ENCODE data around the gene STK32C.

STK32C gene

DNA sequence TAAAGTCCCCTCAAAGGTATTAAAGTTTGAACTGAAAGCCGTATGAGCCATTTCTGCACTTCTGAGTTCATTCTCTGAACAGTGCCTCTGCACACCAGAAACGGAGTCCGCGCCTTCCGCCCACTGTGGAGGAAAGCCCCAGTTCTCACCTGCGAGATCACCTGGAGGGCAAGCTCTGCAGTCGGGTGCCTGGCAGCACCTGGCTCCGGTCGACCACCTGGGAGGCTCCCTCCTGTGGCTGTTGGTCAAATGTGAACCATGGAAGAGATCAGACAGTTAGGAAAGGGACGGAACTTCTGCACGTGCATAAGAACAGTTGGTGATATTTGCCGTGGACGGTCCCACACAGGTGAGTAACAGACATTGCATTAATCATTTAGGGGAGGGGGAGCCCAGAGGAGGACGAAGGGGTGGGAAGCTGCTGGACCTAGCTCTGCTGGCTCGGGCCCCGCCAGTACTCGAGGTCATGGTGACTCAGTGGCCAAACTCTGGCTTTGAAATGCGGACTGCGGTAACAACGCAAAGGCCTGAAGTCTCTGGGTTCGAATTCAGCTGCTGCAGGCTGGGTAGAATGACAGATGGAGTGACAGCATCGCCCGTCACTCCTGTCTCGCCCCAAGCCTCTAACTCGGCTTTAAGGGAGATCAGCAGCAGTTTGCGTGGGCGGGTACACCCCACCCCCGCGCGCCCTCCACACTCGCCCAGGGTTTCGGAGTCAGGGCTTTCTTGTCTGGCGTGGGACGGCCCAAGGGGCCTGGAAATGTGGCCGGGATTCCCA is 122.7 kb downstream of the STK32C start:
- no peak for DNase-seq (ENCODE audit: low read depth)

DNA sequence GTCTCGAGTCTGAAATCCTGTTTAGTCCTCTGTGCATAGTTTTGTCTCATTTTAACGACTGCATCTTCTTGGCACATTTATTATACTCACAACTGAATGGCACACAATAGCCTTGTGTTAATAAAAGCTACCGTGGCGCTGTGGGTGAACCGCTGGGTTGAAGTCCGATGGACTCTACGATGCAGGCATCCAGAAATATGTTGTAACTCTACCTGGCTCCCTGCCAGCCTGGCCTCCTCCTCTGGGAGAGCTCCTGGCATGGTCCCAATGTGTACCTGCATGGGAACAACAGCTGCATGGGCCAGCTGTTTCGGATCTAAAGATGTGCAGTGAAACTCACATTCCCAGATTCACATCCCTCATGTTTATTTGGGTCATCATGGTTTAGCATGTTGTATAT is 124.7 kb downstream of the STK32C start:
- DNase-seq (ENCODE audit: low read depth) = no peak

DNA sequence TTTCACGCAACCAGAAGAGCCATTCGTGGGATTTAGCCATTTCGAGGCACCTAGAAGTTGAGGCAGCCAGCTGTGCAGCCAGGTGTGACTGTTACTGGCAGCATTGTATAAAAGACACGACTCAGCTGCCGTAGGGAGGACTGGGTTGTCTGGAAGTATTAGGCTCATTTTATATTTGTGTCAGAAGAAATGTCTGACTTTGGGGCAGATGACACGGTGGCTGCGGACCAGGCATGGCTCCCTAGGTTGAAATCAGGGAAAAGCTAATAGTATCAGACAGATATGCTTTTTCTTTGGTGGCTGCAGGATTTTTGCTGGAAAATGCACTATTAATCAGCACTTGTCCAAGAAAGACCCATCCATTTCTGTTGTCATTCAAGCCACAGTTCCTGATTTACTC is 125.2 kb downstream of the STK32C start:
- no peak for DNase-seq (ENCODE audit: low read depth)

DNA sequence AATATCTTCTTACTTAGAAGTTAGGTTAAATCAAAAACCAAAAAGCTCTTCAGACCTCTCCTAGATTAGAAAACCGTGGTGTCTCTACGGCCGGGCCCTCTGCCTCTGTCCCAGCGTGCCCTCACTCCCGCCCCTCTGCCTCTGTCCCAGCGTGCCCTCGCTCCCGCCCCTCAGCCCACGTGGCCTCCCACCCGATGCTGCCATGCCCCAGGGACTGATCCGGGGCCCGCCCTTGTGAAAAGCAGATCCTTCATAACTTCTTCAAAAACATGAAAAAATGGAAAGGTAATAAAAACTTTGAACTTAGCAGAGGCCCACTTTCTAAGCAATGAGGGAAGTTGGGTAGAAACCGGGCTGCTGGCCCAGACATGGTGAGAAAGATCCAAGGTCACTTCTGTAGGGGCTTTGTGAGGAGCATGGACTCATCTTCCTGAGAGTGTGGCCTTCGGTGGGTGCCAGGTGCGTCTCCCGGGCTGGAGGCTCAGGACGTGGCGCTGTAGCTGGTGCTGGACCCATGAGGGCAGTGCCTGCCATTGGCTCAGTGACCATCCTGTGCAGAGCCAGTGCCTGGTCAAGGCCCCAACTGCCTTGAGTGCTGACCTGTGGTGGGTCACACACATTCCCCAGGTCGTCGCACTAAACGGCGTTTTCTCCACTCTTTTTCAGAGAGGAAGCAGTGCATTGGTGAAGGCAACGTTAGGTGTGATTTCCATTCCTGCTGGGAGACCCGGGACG is 125.9 kb downstream of the STK32C start:
- no peak for DNase-seq (ENCODE audit: low read depth)

DNA sequence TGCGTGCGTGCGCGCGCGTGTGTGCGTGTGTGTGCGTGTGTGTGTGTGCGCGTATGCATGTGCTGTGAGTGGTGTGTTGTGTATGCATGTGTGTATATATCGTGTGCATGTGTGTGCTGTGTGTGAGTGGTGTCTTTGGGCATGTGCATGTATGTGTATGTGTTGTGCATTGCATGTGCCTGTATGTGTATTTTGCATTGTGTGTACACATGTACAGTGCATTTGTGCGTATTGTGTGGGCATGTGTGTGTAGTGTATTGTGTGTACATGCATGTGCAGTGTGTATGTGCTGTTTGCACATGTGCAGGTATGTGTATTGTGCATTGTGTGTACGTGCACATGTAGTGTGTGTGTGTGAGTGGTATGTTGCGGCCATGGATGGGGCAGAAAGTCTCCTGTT is 127.0 kb downstream of the STK32C start:
- no peak for DNase-seq (ENCODE audit: low read depth)

DNA sequence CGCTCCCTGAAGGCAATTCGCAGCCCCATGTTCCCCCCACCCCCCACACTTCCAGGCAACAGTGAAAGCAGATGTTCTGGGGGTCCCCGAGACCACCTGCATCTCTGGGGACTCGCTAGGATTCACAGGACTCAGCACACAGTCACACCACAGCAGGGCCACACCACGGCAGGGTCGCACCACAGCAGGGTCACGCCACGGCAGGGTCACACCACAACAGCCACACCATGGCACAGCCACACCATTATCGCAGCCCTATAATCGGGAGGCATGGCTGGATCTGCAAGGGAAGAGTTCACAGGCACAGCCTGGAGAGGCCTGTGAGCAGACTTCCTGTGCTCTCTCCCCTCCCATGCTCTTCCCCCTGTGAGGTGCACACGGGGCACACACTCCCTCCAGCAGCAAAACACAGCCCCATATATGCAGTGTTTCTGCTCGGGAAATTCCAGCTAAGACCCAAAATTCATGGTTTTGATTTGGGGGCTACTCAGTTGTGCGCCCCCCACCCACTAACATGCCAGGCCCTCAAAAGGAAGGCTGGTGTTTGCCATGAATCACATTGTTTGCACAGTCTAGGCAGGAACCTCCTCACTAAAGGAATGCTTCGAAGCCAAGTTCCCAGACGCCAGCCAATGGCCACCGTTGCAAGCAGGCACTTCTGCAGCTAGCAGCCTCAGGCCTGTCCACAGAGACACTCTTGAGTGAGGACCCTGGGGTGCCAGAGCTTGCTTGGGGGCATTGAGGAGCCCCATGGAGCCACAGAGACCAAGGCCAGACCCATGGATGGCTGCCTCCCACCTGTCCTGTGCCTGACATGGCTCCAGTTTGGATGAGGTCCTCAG is 128.0 kb downstream of the STK32C start:
- no peak for DNase-seq (ENCODE audit: low read depth)

DNA sequence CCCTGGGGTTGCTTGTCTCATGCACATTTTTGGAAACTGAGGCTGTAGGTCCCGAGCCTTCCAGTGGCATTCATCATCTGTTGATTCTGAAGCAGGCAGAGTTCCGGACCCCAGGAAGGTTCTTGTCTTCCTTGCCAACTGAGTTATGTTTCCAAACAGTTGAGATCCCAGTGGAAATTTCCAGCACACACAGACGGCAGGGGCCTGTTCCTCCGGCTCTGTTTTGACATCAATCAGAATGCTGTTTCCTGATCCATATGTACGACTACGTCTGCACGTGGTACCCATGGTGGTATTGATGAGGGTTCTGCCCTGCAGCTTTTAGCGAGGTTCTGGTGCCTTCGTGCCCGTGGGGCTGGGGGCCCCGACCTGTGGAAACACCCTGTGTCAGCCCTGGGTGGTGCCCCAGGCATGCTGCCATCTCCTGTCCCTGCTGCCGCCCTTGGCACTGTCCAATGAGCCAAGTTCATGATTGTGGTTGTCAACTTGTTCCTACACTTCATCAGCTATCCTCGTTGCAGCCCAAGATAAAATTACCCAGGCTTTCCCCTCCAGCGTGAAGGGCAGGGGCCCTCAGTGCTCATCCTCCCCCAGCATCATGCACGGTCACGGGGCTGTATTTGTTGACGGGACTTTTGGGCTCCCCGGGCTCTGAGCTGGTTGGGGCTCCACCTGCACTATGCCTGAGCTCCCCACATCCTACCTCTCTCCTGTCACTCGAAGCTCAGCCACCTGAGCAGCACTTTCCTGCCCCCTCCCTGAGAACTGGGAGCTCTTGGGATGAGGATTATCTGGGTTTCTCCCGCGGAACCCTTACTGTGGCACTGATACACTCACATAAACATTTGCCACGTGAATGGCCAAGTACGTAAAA is 128.8 kb downstream of the STK32C start:
- DNase-seq (ENCODE audit: low read depth) = no peak

DNA sequence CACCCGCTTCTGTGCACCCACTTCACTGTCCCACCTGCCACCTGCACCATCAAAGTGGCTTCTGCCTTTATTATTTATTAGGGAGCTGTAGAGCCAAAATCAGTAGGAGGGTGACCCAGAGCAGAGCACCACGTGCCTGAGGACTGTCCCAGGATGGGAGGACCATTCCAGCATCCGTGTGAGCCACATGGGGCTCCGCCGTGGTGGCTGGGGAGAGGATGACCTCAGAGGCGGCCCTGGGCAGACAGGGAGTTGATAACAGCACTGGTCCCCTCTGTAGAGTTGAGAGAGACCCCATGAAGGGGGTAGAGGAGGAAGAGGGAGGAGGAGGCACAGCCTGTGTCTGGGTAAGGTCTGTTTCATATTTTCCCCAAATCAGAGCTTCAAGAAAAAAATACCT is 129.7 kb downstream of the STK32C start:
- no peak for DNase-seq (ENCODE audit: low read depth)

DNA sequence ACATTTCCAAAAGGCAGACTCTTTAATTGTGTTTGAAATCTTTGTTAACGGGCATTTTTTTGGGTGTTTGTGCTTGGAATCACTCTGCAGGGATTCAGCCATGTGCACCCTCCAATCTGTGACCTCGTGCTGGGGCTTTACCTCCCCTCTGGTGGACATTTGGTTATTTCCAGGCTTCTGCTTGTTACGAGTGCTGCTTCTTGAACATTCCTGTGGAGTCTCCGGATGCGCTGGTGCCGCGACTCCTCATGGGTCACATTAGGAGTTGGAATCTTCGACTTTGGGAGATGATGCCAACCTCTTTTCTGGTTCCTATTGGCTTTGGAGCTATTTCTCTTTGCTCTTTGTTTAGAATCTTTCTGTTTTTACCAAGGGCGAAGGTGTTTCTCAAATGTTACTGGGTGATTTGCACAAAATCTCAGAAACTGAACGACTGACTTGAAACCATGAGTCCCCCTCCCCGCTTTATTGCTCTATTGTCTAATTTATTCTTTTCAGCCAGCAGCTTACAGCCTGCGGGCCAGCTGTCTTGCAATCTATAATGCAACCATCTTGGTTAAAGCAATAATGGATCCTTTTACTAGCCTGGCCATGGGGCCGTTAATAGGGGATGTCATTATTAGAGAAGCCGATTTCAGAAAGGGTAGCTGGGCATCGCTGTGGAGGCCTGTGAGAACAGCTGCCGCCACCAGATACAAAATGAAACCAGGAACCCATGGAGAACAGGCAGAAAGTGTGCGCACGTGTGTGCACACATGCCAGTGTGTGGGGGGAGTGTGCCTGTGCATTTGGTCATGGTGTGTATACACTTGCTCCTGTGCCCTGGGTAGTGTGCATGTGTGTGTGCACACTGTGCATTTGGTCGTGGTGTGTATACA is 130.9 kb downstream of the STK32C start:
- DNase-seq (ENCODE audit: low read depth) = no peak

DNA sequence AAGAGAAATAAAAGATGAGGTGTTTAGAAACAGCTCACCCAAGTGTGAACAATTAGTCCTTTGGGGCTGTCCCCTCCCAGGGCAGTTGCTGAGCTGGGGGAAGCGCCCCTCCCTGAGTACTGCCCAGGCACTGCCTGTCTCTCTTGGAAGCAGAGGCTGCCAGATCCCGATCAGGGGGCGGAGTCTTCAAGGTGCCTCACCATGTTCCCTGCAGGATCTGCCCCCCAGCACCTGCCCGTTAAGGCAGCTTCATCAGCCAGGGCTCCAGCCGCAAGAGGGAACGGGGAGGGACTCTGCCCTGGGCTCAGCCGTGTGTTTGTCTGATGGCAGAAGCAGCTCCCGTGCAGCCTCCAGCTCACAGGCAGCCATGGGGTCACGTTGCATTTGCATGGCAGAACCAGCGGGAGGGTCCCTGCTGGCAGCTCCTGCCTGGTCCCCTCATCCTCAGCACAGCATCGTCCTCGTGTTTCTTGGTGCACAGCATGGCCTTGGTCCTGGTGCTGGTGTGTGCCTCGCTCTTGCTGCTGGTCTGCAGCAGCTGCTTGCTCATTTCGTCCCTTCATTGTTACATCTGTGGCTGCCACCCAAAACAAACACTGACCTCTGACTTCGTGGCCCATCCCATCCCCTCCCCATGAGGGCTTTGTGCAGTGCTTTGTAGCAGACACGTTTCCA is 131.7 kb downstream of the STK32C start:
- no peak for DNase-seq (ENCODE audit: low read depth)

DNA sequence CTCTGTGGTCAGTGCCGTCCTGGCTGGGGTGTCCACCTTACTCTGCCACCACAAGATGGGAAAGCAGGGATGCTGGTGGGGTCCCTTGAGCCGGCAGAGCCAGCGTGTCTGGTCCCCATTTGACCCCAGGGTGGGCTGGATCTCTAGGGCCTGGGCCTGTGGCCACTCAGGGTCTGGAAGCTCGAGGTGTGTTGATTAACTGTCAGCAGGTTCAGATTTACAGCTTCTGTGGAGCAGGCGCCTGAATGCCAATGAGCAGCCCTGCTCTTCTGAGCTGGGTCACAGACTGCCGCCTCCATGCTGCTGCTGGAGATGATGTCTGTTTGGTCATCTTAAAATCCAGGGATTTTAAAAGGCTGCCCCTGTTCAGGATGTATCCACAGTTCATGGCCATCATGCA is 132.3 kb downstream of the STK32C start:
- DNase-seq (ENCODE audit: low read depth) = no peak

DNA sequence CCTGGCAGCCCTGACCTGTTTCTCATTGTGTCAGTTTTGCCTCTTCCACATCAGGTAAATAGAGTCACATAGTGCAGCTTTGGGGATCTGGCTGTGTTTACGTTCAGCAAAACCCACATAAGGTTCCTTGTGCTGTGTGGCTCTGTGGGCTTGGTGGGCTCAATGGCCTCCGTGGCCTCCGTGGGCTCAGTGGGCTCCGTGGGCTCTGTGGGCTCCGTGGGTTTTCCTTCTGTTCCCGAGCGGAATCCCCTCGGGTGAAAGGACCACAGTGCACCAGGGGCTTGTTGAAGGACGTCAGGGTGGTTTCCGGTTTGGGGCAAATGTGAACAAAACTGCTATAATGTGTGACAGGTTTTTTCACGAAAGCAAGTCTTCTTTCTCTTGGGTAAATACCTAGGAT is 133.5 kb downstream of the STK32C start:
- no peak for DNase-seq (ENCODE audit: low read depth)

DNA sequence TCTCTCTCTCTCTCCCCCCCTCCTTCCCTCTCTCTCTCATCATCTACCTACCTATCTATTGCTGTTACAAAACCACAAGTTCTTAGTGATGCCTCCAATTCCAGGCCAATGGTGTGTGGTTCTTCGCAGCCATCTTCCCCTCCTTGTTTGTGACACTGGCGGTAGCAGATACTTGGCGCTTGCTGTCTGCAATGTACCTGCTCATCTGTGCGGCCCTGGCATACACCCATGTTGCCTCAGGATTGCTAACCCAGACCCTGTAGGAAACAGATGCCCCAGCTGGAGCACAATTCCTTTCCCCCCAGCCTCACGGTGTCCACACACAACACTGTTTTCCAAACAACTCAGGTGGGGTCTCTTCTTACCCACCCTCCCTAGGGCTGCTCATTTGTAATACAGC is 134.6 kb downstream of the STK32C start:
- DNase-seq (ENCODE audit: low read depth) = no peak

DNA sequence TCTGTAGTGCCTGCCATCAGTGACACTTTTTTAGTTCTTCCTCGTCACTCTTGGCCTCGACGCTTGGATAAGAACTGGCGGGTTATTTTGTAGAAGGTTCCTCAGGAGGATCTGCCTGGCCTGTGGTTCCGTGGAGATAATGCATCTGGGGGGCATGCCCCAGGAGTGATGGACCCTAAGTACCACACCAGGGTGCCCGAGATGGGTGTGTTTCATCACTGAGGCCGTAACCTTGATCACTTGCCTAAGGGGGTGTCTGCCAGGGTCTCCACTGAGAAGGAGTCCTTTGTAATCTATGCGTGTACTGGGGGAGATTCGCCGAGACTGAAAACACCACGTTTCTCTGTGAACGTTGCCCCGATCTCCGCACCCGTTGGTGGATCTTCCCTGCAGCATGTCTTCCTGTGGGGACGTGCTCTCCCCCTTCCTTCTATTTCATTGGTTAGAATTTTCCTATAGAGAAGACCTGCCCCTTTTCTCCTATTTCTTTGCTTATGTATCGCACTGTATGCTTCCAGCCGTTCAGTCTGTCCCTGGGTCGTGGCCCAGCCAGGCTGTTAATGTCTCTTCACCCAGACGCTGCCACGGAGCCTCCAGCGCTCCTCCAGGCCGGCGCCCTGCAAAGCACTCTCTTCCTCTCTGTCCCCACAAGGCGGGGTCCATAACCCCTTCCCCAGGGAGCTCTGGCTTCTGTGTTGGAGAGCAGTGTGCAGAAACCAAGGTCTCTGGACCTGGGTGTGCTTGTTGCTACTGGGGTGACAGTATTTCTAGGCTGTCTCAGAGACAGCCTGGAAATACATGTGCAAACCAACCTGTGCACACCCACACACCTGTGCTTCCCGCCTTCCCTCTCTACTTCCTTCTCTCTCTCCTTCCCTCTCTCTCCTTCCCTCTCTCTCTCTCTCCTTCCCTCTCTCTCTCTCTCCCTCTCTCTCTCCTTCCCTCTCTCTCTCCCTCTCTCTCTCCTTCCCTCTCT is 135.4 kb downstream of the STK32C start:
- DNase-seq (ENCODE audit: low read depth) = no peak

DNA sequence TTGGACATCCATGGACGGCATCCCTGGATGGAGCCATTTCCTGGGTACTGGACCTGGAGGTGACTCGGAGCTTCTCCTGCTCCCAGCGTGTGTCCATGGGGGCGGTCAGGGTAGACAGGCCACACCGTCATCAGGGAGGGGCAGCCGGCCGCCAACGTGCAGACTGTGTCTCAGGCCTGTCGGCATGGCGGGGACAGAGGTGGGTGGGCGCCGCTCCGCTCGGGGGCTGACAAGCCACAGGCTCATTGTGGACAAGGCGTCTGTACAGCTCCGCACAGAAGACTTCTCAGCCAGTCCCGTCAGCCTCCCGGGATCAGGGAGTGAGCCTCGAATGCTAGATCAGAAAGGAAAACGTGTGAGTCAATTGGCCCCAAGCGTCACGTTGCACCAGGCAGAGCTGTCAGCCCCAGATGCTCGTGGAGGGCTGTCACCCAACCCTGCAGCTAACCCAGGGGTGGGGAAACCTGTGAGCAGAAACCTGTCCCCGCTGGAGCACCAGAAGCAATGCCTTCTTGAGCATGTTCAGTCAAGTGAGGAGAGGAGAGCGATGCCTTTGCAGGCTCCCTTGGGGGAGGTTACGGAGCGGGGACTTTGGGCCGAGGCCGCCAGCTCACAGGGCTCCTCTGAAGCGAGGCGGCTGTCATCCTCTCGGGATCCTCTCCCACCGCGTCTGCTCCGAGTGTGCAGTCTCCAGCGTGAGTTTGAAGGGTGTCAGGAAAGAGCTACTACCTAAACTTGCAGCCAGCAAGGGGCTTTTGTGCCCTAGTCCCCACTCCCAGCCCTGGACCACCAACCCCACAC is 137.0 kb downstream of the STK32C start:
- DNase-seq (ENCODE audit: low read depth) = no peak

DNA sequence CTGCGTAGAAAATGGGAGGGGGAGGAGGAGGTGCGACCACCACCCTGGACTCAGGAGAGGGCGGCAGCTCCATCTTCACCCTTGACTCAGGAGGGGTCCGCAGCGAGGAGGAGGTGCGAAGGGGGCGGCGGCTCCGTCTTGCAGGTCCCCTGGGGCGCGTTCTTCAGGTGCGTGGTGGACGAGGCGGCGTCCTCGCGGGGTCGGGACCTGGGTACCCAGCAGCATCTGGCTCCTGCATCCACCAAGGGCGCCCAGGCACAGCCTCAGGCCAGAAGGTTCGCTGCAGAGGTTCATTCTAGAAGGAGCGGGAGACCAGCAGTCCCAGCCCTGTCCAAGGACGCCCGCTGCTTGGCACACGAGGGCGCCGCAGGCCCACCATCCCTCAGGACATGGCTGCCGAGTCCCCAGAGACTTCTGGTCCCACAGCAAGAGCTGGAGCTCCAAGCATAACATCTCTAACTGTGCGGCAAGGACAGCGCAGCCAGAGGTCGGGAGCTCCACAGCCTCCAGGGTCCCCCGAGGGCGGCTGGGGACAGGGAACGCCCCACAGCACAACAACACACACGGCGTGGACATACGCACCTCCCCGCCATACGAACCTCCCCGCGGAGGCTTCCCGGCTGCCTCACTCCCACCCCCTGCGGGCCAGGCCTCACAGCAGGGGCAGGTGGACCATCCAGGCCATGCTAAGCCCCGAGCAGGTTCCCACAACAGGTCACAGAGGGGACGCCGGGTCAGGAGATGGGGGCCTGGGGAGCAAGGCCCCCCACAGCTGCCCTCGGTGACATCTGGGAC is 137.8 kb downstream of the STK32C start:
- no peak for DNase-seq (ENCODE audit: low read depth)

DNA sequence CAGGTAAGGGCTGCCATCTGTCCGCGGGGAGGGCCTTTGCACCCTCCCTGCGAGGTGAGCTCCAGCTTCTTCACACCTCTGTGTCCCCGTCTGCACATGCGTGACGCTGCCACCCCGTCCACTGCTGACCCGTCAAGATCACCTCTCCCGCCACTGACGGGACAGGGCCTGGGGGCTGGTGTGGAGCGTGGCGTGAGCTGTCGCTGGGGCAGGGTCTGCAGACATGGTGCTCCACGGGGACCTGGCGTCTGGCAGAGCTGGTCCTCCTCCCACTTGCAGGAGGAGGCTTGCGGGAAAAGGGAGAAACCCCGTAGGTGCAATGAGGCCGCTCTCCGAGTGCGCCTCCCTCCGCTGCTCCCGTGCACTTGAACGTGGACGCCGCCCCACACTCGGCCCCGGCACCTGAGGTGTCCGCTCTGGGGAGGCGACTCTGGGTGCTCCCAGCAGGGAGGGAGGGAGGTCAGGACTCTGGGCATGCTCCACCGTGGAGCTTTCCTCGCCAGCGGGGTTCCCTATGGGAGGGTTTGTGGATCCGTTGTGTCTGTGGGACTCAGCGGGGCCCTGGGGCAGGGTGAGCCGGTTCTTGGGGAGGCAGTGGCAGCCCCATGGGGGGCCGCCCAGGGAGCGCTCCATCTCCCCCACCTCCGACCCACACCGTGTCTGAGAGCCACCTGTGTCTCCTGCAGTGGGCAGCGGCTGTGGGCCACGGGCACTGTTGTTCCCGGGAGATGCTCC is 138.6 kb downstream of the STK32C start:
- no peak for DNase-seq (ENCODE audit: low read depth)

Measured in EH (cell line).